Glomerular visceral epithelial cell (primary cell): ENCODE results near the gene PRODH.
"Not testable (repeated sequence)": the region's sequence is repeated elsewhere in the genome, so short reads cannot be mapped to it uniquely, and the experiment has no call there.

Experiments used
- DNase-seq: peaks from one replicate; pipeline ENCODE4 v3.0.0-alpha.2; 2016; ENCODE audit errors: extremely low spot score

Gene PRODH

GRCh38 chr22:18935889-18936529, at the start of gene PRODH:
Gene PRODH, minus strand, starts transcription at chr22:18936293. Its CDS starts 6 bp downstream, at chr22:18936287.
- no peak for DNase-seq

- DNase-seq, result no peak
Observed at GRCh38 chr22:18985780-18986179, 49.7 kb upstream of the PRODH start.

GRCh38 chr22:18984564-18984963, 48.5 kb upstream of the PRODH start:
- DNase-seq, result no peak

GRCh38 chr22:18983120-18983651, 47.1 kb upstream of the PRODH start:
- DNase-seq, result no peak

GRCh38 chr22:18980829-18981228, 44.7 kb upstream of the PRODH start:
- no peak for DNase-seq

- no peak for DNase-seq
Observed at GRCh38 chr22:18979957-18980356, 43.9 kb upstream of the PRODH start.

- DNase-seq, result no peak
Observed at GRCh38 chr22:18978506-18978905, 42.4 kb upstream of the PRODH start.

GRCh38 chr22:18977824-18978425, 41.8 kb upstream of the PRODH start:
- no peak for DNase-seq

- no peak for DNase-seq
Observed at GRCh38 chr22:18976197-18976751, 40.2 kb upstream of the PRODH start.

GRCh38 chr22:18975434-18976196, 39.5 kb upstream of the PRODH start:
- no peak for DNase-seq

- no peak for DNase-seq
Observed at GRCh38 chr22:18974477-18975180, 38.5 kb upstream of the PRODH start.

- no peak for DNase-seq
Observed at GRCh38 chr22:18973264-18974031, 37.4 kb upstream of the PRODH start.

GRCh38 chr22:18972591-18972990, 36.5 kb upstream of the PRODH start:
- not testable (repeated sequence) for DNase-seq

GRCh38 chr22:18972029-18972428, 35.9 kb upstream of the PRODH start:
- not testable (repeated sequence) for DNase-seq

- DNase-seq, result no peak
Observed at GRCh38 chr22:18971321-18971751, 35.2 kb upstream of the PRODH start.

- DNase-seq, result no peak
Observed at GRCh38 chr22:18970948-18971315, 34.8 kb upstream of the PRODH start.

- DNase-seq, result peak; percentile 9
Observed at GRCh38 chr22:18970176-18970947, 34.3 kb upstream of the PRODH start.

GRCh38 chr22:18969158-18969942, 33.3 kb upstream of the PRODH start:
- DNase-seq, result not testable (repeated sequence)

- DNase-seq, result no peak
Observed at GRCh38 chr22:18968011-18968749, 32.1 kb upstream of the PRODH start.
